GM21528 (cell line): ENCODE results near the gene SF3A2.

Source experiments
- ATAC-seq: cut with Tn5 transposase; IDR thresholded peaks from one replicate; pipeline ENCODE4 v1.9.1; 2021; ENCODE audit warnings: mild to moderate bottlenecking, moderate library complexity; ENCODE audit not compliant: unreplicated experiment, low FRiP score

Gene SF3A2

DNA sequence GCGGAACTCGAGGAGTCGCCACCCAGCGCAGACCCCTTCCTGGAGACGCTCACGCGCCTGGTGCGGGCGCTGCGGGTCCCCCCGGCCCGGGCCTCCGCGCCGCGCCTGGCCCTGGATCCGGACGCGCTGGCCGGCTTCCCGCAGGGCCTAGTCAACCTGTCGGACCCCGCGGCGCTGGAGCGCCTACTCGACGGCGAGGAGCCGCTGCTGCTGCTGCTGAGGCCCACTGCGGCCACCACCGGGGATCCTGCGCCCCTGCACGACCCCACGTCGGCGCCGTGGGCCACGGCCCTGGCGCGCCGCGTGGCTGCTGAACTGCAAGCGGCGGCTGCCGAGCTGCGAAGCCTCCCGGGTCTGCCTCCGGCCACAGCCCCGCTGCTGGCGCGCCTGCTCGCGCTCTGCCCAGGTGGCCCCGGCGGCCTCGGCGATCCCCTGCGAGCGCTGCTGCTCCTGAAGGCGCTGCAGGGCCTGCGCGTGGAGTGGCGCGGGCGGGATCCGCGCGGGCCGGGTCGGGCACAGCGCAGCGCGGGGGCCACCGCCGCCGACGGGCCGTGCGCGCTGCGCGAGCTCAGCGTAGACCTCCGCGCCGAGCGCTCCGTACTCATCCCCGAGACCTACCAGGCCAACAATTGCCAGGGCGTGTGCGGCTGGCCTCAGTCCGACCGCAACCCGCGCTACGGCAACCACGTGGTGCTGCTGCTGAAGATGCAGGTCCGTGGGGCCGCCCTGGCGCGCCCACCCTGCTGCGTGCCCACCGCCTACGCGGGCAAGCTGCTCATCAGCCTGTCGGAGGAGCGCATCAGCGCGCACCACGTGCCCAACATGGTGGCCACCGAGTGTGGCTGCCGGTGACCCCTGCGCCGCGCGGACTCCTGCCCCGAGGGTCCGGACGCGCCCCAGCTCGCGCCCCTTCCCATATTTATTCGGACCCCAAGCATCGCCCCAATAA is 14.8 kb downstream of the SF3A2 start:
- ATAC-seq = no peak

DNA sequence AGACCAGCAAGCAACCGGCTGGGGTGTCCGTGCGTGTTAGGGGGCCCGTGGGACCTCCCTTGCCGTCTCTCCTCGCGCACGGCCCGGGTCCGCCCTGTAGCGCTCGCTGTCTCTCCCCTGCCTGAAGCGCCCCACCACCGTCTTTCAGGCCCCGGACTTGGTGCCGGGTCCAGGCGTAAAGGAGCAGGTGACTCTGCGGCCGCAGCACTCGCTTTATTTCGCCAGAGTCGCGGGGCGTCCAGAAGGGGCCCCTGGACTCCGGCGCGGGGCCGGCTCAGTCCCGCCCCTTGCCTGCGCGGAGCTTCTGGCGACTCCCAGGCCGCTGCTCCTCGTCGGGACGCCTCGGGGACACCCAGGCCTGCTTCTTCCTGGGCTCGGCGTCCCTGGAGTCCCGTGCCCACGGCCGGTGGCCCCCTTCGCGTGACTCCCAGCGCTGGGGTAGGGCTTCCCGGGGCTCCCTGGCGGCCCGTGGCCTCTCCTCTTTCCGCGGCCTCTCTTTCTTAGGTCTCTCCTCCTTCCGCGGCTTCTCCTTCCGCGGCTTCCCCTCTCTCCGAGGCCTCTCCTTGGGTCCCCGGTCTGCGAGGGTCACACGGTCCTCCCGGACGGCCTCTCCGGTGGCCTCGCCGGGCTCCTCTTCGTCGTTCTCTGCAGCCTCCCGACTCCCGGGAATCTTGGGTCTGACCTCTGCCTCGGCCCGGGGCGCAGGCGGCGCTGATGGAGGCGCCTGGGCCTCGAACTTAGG is 15.6 kb downstream of the SF3A2 start:
- ATAC-seq = no peak

GRCh38 chr19:2252797-2253105 is 16.1 kb downstream of the SF3A2 start:
- ATAC-seq = no peak

- ATAC-seq = no peak
Measured at GRCh38 chr19:2253106-2254063, 16.8 kb downstream of the SF3A2 start.

GRCh38 chr19:2254064-2254872 is 17.6 kb downstream of the SF3A2 start:
- ATAC-seq = no peak

- ATAC-seq = no peak
Measured at GRCh38 chr19:2255112-2255845, 18.7 kb downstream of the SF3A2 start.

DNA sequence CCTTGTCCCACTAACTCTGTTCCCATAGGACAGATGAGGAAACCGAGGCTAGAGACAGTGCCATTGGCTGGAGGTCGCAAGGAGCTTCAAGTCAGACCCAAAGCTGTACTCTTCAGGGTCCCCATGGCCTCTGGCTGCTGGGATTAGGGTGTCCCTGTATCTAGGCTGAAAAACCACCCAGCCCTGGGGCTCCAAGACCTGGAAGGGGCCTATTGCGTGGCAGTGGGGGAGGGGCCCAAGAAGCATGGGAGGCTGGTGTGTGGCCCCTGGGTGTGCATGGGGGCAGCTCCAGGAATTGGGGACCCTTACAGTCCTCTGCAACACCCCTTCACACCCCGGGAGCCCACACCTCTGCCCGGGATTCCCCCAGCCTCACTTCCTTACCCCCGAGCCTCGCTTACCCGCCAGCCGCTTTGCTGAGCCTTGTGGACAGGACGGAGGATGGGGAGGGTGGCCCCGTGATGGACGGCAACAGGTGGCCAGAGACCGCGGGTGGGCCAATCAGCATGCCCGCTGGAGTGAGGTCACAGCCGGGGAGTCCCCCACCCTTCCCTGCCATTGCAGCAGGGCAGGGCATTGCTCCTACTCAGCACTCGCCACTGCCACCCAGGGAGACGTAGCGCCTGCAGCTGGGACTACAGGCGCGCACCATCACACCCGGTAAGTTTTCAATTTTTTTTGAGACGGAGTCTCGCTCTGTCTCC is 19.5 kb downstream of the SF3A2 start, which contains the start of gene JSRP1:
TSS of gene JSRP1 (minus strand) at position 436 of the 704 bp plus-strand sequence. CDS start 1,103 bp downstream, outside the sequence.
- no peak for ATAC-seq

GRCh38 chr19:2259336-2259735 is 22.7 kb downstream of the SF3A2 start:
- no peak for ATAC-seq

DNA sequence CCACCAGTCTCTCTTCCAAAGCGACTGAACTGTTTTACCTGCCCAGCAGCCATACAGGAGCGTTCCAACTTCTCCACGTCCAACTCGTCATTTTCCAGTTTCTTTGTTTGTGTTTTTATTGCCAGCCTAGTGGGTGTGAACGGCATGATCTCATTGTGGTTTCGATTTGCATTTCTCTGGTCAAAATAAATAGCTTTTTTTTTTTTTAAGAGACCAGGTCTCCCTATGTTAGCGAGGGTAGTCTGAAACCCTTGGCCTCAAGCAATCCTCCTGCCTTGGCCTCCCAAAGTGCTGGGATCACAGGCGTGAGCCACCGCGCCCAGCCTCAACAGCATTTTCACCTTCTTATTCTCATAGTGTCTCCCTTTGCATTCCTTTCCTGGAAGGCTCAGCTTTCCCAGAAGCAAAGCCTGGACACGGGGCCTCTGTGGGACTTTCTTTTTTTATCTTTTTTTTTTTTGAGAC is 23.7 kb downstream of the SF3A2 start:
- ATAC-seq = no peak

- no peak for ATAC-seq
Measured at GRCh38 chr19:2261438-2262172, 25.0 kb downstream of the SF3A2 start.

DNA sequence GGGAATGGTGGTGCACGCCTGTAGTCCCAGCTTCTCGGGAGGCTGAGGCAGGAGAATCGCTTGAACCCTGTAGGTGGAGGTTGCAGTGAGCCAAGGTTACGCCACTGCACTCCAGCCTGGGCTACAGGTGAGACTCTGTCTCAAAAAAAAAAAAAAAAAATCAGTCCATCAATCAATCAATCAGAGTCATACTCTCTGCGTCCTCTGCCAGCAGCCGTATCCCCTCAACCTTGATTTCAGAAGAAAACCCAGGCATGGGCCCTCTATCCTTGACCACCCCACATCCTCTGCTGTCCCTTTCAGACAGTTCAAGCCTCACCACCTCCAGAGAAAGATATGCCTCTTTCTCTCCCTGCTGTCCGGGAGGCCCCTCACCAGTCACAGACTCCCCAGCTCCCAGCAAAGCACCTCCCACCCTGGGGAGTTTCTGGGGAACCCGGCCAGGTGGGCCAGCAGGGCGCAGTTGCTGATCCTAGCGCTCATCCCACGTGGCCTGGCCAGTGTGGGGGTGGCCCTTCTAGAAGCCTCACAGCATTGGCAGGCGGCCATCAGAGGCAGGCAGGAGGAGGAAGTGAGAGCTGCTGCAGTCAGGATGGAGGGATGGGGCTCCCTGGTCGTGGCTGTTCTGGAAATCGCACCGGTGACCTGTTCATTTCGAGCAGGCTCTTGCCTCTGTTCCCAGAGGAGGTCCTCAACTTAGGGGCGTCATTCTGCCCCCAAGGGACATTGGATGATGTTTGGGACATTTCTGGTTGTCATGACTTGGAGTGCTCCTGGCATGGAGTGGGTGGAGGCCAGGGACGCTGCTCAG is 29.8 kb downstream of the SF3A2 start:
- no peak for ATAC-seq

- ATAC-seq = no peak
Measured at GRCh38 chr19:2268480-2268830, 31.8 kb downstream of the SF3A2 start.

GRCh38 chr19:2268861-2269243 is 32.2 kb downstream of the SF3A2 start:
- ATAC-seq = no peak

GRCh38 chr19:2269244-2270156 is 32.9 kb downstream of the SF3A2 start:
- ATAC-seq = peak; percentile 59

- no peak for ATAC-seq
Measured at GRCh38 chr19:2270157-2270422, 33.5 kb downstream of the SF3A2 start.
